ENCODE results near the gene ORAI2.

- no peak for TF ChIP-seq CTCF (IDR thresholded peaks at IDR 0.05)
- TF ChIP-seq POLR2A (IDR thresholded peaks at IDR 0.05): no peak
- no peak for TF ChIP-seq EP300 (IDR thresholded peaks at IDR 0.05; ENCODE audit: low read depth)
Observed at GRCh38 chr7:102429141-102429899, 4.1 kb upstream of the ORAI2 start.
